MM.1S (cell line): Measurements from ENCODE around the gene ADD1.

Source experiments
- DNase-seq: peaks from one replicate; pipeline ENCODE4 v3.0.0-alpha.2; 2015
- H2AFZ ChIP-seq: fragments of 300-600 bp; sonication (generic); 2 replicates; pipeline ENCODE4 v1.6.0; 2016; ENCODE audit warnings: antibody characterized with exemption, low read length
- H3F3A ChIP-seq: fragments of 300-600 bp; sonication (generic); 2 replicates; pipeline ENCODE4 v1.6.1; 2016; ENCODE audit warnings: mild to moderate bottlenecking, antibody characterized with exemption, low read length, moderate library complexity, mixed read lengths; ENCODE audit not compliant: insufficient read depth
- H3K27ac ChIP-seq: fragments of 300-600 bp; sonication (generic); 2 replicates; pipeline ENCODE4 v1.5.1; 2016; ENCODE audit warnings: mild to moderate bottlenecking, low read length
- H3K27me3 ChIP-seq: fragments of 300-600 bp; sonication (generic); replicated peaks from 2 replicates; pipeline ENCODE4 v1.6.0; 2016; ENCODE audit warnings: low read length; ENCODE audit not compliant: insufficient read depth
- H3K36me3 ChIP-seq: fragments of 300-600 bp; sonication (generic); replicated peaks from 2 replicates; pipeline ENCODE4 v1.6.1; 2016; ENCODE audit warnings: mild to moderate bottlenecking, low read length, mixed read lengths; ENCODE audit not compliant: insufficient read depth
- H3K4me1 ChIP-seq: fragments of 300-600 bp; sonication (generic); 2 replicates; pipeline ENCODE4 v1.6.1; 2016; ENCODE audit warnings: low read length, mixed read lengths
- H3K4me2 ChIP-seq: fragments of 300-600 bp; sonication (generic); 2 replicates; pipeline ENCODE4 v1.6.0; 2016; ENCODE audit warnings: low read depth, low read length
- H3K4me3 ChIP-seq: fragments of 300-600 bp; sonication (generic); 2 replicates; pipeline ENCODE4 v1.5.1; 2016; ENCODE audit warnings: low read length, mixed read lengths
- H3K79me2 ChIP-seq: fragments of 300-600 bp; sonication (generic); 2 replicates; pipeline ENCODE4 v1.6.1; 2016; ENCODE audit warnings: mixed run types, low read length, mixed read lengths
- H3K9ac ChIP-seq: fragments of 300-600 bp; sonication (generic); 2 replicates; pipeline ENCODE4 v1.6.1; 2016; ENCODE audit warnings: low read length, mixed read lengths
- H3K9me2 ChIP-seq: fragments of 300-600 bp; sonication (generic); replicated peaks from 2 replicates; pipeline ENCODE4 v1.6.1; 2016; ENCODE audit warnings: mild to moderate bottlenecking, low read length, mixed read lengths; ENCODE audit not compliant: insufficient read depth
- H3K9me3 ChIP-seq: fragments of 300-600 bp; sonication (generic); replicated peaks from 2 replicates; pipeline ENCODE4 v1.6.1; 2016; ENCODE audit warnings: mild to moderate bottlenecking, low read length, mixed read lengths; ENCODE audit not compliant: insufficient read depth
- H4K20me1 ChIP-seq: fragments of 300-600 bp; sonication (generic); 2 replicates; pipeline ENCODE4 v1.6.1; 2016; ENCODE audit warnings: mild to moderate bottlenecking, low read length, moderate library complexity, mixed read lengths; ENCODE audit not compliant: insufficient read depth
- CTCF ChIP-seq: fragments of 300-600 bp; sonication (generic); IDR thresholded peaks from 2 replicates; pipeline ENCODE4 v1.5.1; 2016; ENCODE audit warnings: antibody characterized with exemption, low read length, mixed read lengths
- EZH2 ChIP-seq: fragments of 300-600 bp; sonication (generic); optimal IDR thresholded peaks from 2 replicates; pipeline ENCODE3; 2017; ENCODE audit warnings: low read depth, mild to moderate bottlenecking, antibody characterized with exemption, low read length, mixed read lengths
- EZH2phosphoT487 ChIP-seq: fragments of 300-600 bp; sonication (generic); IDR thresholded peaks from 2 replicates; pipeline ENCODE4 v1.6.1; 2018; ENCODE audit warnings: antibody characterized with exemption, low read length

Gene ADD1

GRCh38 chr4:2940267-2941137 is 96.9 kb downstream of the ADD1 start:
- DNase-seq, result no peak
- TF ChIP-seq EZH2 (no peak), EZH2phosphoT487 (no peak), CTCF (no peak)
- Histone ChIP-seq H3K79me2 (no peaks in the 10 kb centered on the region; the same call in 1 of the 2 replicates), H4K20me1 (no peaks in the 10 kb centered on the region), H3K36me3 (peaks cover 3% of the 10 kb centered on the region; the same call in 1 of the 2 replicates), H3K9me3 (no peaks in the 10 kb centered on the region), H3K9ac (no peak overlapping the region), H2AFZ (no peak overlapping the region), H3K27ac (no peak overlapping the region), H3F3A (peaks cover 15% of the 10 kb centered on the region; the same call in 1 of the 2 replicates), H3K27me3 (no peaks in the 10 kb centered on the region), H3K4me2 (no peak overlapping the region), H3K9me2 (no peaks in the 10 kb centered on the region), H3K4me3 (no peak overlapping the region), H3K4me1 (peaks cover 7% of the 10 kb centered on the region; the same call in 1 of the 2 replicates)

- Histone ChIP-seq H3K27me3 (no peaks in the 10 kb centered on the region), H3F3A (peaks cover 7% of the 10 kb centered on the region; the same call in 1 of the 2 replicates), H3K36me3 (peaks cover 3% of the 10 kb centered on the region; the same call in 1 of the 2 replicates), H3K4me2 (no peak overlapping the region), H3K4me1 (no peaks in the 10 kb centered on the region), H3K4me3 (no peak overlapping the region), H2AFZ (no peak overlapping the region), H3K79me2 (no peaks in the 10 kb centered on the region), H3K9me3 (no peaks in the 10 kb centered on the region), H3K27ac (no peak overlapping the region), H3K9me2 (no peaks in the 10 kb centered on the region), H3K9ac (no peak overlapping the region), H4K20me1 (no peaks in the 10 kb centered on the region)
- DNase-seq, result no peak
- TF ChIP-seq EZH2, result no peak
These were observed 97.7 kb downstream of the ADD1 start for GRCh38 chr4:2941138-2942036.

GRCh38 chr4:2942037-2942531 is 98.4 kb downstream of the ADD1 start:
- TF ChIP-seq EZH2phosphoT487, result no peak
- TF ChIP-seq CTCF, result no peak
- no peak for TF ChIP-seq EZH2
- Histone ChIP-seq H3K27ac (no peak overlapping the region), H3K9ac (no peak overlapping the region), H3K36me3 (peaks cover 5% of the 10 kb centered on the region), H2AFZ (no peak overlapping the region), H3K4me3 (no peak overlapping the region), H3K79me2 (peaks cover under 1% of the 10 kb centered on the region), H3K9me2 (no peaks in the 10 kb centered on the region), H4K20me1 (no peaks in the 10 kb centered on the region), H3K4me2 (no peak overlapping the region), H3F3A (0 out of 2 replicates have a peak, but pooled peaks cover under 1% of the 10 kb centered on the region), H3K27me3 (no peaks in the 10 kb centered on the region), H3K4me1 (no peaks in the 10 kb centered on the region), H3K9me3 (no peaks in the 10 kb centered on the region)
- no peak for DNase-seq
